OCI-LY7 (cell line): ENCODE measurements around the gene UBC.

Experiments
- CTCF ChIP-seq: fragments of 200-600 bp; sonication (generic); conservative IDR thresholded peaks from 2 replicates; pipeline ENCODE4 v1.5.1; 2014; ENCODE audit warnings: mild to moderate bottlenecking, antibody characterized with exemption, low read length, moderate library complexity, mixed read lengths
- EZH2phosphoT487 ChIP-seq: fragments of 200-600 bp; sonication (generic); IDR thresholded peaks from 2 replicates; pipeline ENCODE4 v1.6.1; 2018; ENCODE audit warnings: low read depth, borderline replicate concordance, mild to moderate bottlenecking, mixed run types, antibody characterized with exemption, low read length, moderate library complexity, mixed read lengths

- TF ChIP-seq CTCF (no peak), EZH2phosphoT487 (no peak)
Measured at GRCh38 chr12:124952801-124953200, 38.4 kb upstream of the UBC start.
